Nephron progenitor cell (in vitro differentiated cells): ENCODE results near the gene ART1.
A peak's percentile ranks its signal among the peaks of the same experiment; 100 is the strongest.

Experiments
- DNase-seq: peaks from one replicate; pipeline ENCODE4 v3.0.0; 2021
- H3K27ac Mint-ChIP-seq: 2 replicates; pipeline ENCODE4 v1.8.0; 2021; ENCODE audit warnings: mild to moderate bottlenecking, moderate library complexity, mixed read lengths
- H3K27me3 Mint-ChIP-seq: 2 replicates; pipeline ENCODE4 v1.8.0; 2021; ENCODE audit warnings: mild to moderate bottlenecking, low read depth, mixed read lengths; ENCODE audit not compliant: poor library complexity
- H3K36me3 Mint-ChIP-seq: 2 replicates; pipeline ENCODE4 v1.8.0; 2021; ENCODE audit warnings: low read depth, mixed read lengths
- H3K4me1 Mint-ChIP-seq: 2 replicates; pipeline ENCODE4 v1.8.0; 2021; ENCODE audit warnings: mixed read lengths
- H3K4me3 Mint-ChIP-seq: 2 replicates; pipeline ENCODE4 v1.8.0; 2021; ENCODE audit warnings: mild to moderate bottlenecking, moderate library complexity, mixed read lengths
- H3K9me3 Mint-ChIP-seq: 2 replicates; pipeline ENCODE4 v1.8.0; 2021; ENCODE audit warnings: mild to moderate bottlenecking, moderate library complexity, mixed read lengths
- CTCF ChIP-seq: fragments of 200-600 bp; sonication (generic); IDR thresholded peaks from 2 replicates; pipeline ENCODE4 v1.5.0; 2021; ENCODE audit warnings: antibody characterized with exemption

ART1 gene

GRCh38 chr11:3665336-3666022 is 20.6 kb downstream of the ART1 start:
- H3K4me1 Mint-ChIP-seq = peaks cover 5% of the 10 kb centered on the region
- no peak for DNase-seq
- no peak overlapping the region for H3K4me3 Mint-ChIP-seq
- H3K36me3 Mint-ChIP-seq = peaks cover 59% of the 10 kb centered on the region
- no peak overlapping the region for H3K27ac Mint-ChIP-seq
- H3K27me3 Mint-ChIP-seq = no peaks in the 10 kb centered on the region
- no peaks in the 10 kb centered on the region for H3K9me3 Mint-ChIP-seq
- no peak for TF ChIP-seq CTCF

- peaks cover 11% of the 10 kb centered on the region for H3K4me1 Mint-ChIP-seq
- no peak overlapping the region for H3K4me3 Mint-ChIP-seq
- no peaks in the 10 kb centered on the region for H3K27me3 Mint-ChIP-seq
- no peak for DNase-seq
- peaks cover 64% of the 10 kb centered on the region for H3K36me3 Mint-ChIP-seq
- no peak for TF ChIP-seq CTCF
- no peaks in the 10 kb centered on the region for H3K9me3 Mint-ChIP-seq
- no peak overlapping the region for H3K27ac Mint-ChIP-seq
These were observed 21.1 kb downstream of the ART1 start for GRCh38 chr11:3666023-3666530.

GRCh38 chr11:3667149-3668035 is 22.5 kb downstream of the ART1 start:
- peaks cover 64% of the 10 kb centered on the region for H3K36me3 Mint-ChIP-seq
- TF ChIP-seq CTCF = no peak
- no peak for DNase-seq
- H3K9me3 Mint-ChIP-seq = no peaks in the 10 kb centered on the region
- H3K4me1 Mint-ChIP-seq = peaks cover 24% of the 10 kb centered on the region
- H3K27me3 Mint-ChIP-seq = no peaks in the 10 kb centered on the region
- H3K4me3 Mint-ChIP-seq = no peak overlapping the region
- no peak overlapping the region for H3K27ac Mint-ChIP-seq

- H3K4me1 Mint-ChIP-seq = peaks cover 30% of the 10 kb centered on the region
- H3K27me3 Mint-ChIP-seq = no peaks in the 10 kb centered on the region
- H3K4me3 Mint-ChIP-seq = no peak overlapping the region
- H3K9me3 Mint-ChIP-seq = no peaks in the 10 kb centered on the region
- DNase-seq = no peak
- peak overlapping the region; percentile 57 for H3K27ac Mint-ChIP-seq
- peaks cover 68% of the 10 kb centered on the region for H3K36me3 Mint-ChIP-seq
- TF ChIP-seq CTCF = no peak
These were observed 24.2 kb downstream of the ART1 start for GRCh38 chr11:3669128-3669527.

GRCh38 chr11:3669742-3670183 is 24.8 kb downstream of the ART1 start:
- TF ChIP-seq CTCF = no peak
- DNase-seq = no peak
- Mint-ChIP-seq H3K27me3 (no peaks in the 10 kb centered on the region), H3K36me3 (peaks cover 69% of the 10 kb centered on the region), H3K27ac (peak overlapping the region; percentile 66), H3K4me1 (peaks cover 30% of the 10 kb centered on the region), H3K4me3 (no peak overlapping the region), H3K9me3 (no peaks in the 10 kb centered on the region)
